Measurements from ENCODE around the gene PSTPIP2. TPM values are rescaled to one million over a fixed set of nuclear protein-coding genes. Genes with fewer than 3 reads are reported as not detected.
"Not testable (repeated sequence)": the region's sequence is repeated elsewhere in the genome, so short reads cannot be mapped to it uniquely, and the experiment has no call there.

PSTPIP2 gene, protein sequence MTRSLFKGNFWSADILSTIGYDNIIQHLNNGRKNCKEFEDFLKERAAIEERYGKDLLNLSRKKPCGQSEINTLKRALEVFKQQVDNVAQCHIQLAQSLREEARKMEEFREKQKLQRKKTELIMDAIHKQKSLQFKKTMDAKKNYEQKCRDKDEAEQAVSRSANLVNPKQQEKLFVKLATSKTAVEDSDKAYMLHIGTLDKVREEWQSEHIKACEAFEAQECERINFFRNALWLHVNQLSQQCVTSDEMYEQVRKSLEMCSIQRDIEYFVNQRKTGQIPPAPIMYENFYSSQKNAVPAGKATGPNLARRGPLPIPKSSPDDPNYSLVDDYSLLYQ
- total RNA-seq (2014; rRNA removed; shearing (Covaris generic)), result 2.8 and 3.9 TPM in 2 replicates

- DNase-seq (ENCODE audit: low spot score), result no peak
Observed at GRCh38 chr18:46071653-46072375, at the start of gene PSTPIP2. Gene PSTPIP2, minus strand, starts transcription at chr18:46072260. Its CDS starts 72 bp downstream, at chr18:46072188.

- DNase-seq (ENCODE audit: low spot score), result no peak
Observed at GRCh38 chr18:46113751-46114150, 41.7 kb upstream of the PSTPIP2 start.

DNA sequence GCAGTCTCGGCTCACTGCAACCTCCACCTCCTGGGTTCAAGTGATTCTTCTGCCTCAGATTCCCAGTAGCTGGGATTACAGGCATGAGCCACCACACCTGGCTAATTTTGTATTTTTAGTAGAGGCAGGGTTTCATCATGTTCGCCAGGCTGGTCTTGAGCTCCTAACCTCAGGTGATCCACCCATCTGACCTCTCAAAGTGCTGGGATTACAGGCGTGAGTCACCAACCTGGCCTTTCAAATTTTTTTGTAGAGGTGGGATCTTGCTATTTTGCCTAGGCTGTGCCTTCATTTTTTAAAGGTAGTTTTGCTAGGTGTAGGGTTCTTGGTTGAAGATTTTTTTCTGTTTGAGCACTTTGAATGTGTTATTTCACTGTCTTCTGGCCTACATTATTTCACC is 38.3 kb upstream of the PSTPIP2 start:
- no peak for DNase-seq (ENCODE audit: low spot score)

DNA sequence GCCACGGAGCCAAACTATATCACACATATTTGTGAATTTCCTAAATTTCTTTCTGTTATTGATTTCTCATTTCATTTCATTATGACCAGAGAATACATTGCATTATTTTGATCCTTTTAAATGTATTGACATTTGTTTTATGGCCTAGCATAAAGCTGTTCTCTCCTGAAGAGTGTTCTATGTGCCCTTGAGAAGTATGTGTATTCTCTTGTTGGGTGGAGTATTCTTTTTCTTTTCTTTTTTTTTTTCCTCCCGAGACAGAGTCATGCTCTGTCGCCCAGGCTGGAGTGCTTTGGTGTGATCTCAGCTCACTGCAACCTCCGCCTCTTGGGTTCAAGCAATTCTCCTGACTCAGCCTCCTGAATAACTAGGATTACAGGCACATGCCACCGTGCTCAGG is 37.3 kb upstream of the PSTPIP2 start:
- DNase-seq (ENCODE audit: low spot score), result no peak

DNA sequence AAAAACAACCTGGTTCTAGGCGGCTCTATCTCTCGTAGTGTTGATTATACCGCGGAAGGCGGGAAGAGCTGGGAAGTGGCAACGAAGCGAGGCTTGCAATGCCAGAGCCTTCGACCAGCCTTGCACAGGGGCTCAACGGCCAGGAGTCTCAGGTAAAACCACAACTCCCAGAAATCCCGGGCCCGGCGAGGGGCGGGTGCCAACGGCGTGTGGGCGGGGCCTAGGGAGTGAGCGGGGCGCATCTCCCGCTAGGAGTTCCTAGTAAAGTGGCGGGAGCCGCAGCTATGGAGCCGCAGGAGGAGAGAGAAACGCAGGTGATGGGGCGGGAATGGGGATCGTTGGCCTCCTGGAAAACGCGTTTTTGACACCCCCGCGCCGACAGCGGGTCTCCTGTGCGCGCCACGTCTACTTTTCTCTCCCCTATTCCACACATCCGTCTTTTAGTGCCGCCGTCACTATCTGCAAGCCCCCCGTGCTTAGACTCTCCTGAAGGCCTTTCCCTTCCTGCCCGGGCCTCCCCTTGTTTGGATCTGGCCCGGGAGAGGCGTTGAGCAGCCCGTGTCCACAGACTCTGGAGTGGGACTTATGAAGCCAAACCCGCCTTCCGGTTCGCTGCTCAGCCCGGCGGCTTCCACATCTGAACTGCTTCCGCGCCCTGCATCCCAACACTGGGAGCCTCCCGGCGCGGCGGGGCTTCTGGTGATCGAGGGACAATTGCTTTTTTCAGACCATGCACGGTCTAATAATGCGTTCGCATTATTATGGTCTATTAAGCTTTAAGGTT is 32.3 kb upstream of the PSTPIP2 start, which contains the start of gene HAUS1:
HAUS1 (plus strand) TSS at position 258 of the 784 bp plus-strand sequence; CDS start at position 285, 27 bp downstream.
- DNase-seq (ENCODE audit: low spot score), result peak; percentile 72

GRCh38 chr18:46099463-46099862 is 27.4 kb upstream of the PSTPIP2 start:
- DNase-seq (ENCODE audit: low spot score), result no peak

DNA sequence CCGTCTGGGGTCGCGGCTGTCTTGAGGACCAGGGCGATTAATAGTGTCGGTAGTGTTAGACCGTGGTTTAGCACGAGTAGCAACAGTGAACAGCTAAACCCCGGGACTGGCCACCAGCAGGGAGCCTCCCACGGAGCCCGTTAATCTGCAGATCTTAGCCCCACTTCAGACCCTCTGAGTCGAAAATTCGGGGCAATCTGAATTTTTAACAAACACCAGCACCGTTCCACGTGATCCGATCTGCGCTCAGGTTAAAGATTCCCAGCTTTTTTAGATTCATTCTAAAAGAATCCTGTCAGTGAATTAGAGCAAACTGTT is 26.5 kb upstream of the PSTPIP2 start:
- DNase-seq (ENCODE audit: low spot score), result no peak

DNA sequence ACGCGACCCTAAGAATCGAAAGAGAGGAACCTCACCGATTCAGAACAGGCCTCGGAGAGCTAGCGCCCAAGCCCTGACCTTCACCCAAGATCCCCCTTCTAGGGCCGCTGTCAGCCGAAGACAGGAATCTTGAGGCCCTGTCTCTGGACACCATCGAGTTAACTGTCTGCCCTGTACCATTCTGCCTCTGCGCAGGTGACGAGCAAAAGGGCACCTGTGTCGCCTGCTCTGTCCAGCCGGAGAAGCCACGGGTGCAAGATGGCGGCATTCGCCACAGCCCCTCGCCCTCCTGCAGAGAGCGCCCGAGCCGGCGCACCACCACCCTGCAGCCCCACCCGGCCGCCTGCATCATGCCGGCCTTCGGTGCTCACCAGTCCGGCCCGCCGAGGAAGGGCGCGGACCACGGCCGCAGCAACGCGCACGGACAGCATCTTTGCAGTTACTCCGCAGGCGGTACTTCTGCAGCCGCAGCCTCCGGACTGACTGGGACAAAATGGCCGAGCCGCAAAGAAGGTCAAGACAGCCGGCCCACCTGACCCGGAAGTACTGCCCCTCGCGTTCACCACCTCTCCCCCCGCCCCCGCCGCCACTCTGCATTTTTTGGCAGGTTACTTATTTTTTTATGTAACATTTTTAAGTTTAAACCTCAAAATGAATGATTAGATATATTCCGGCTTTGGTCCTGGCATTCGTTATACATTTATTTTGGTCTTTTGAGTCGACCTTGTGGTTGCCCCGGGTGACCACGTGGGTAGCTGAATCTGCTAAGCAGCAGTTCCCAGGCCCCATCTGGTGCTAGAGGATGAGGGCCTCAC is 25.9 kb upstream of the PSTPIP2 start, which contains the start of gene ATP5F1A:
ATP5F1A (minus strand) TSS at position 496 of the 815 bp plus-strand sequence; CDS start at position 431, 65 bp downstream.
- peak; percentile 75 for DNase-seq (ENCODE audit: low spot score)

- DNase-seq (ENCODE audit: low spot score), result no peak
Observed at GRCh38 chr18:46097431-46097800, 25.4 kb upstream of the PSTPIP2 start.

GRCh38 chr18:46096651-46097300 is 24.7 kb upstream of the PSTPIP2 start:
- no peak for DNase-seq (ENCODE audit: low spot score)

DNA sequence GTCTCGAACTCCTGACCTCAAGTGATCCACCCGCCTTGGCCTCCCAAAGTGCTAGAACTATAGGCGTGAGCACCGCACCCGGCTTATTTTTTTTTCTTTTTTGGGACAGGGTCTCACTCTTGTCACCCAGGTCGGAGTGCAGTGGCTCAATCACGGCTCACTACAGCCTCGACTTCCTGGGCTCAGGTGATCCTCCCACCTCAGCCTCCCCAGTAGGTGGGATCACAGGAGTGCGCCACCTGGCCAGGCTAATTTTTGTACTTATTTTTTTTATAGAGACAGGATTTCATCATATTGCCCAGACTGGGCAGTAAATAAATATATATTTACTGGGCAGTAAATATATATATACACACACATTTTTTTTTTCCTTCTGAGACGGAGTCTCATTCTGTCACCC is 23.5 kb upstream of the PSTPIP2 start:
- DNase-seq (ENCODE audit: low spot score), result no peak

DNA sequence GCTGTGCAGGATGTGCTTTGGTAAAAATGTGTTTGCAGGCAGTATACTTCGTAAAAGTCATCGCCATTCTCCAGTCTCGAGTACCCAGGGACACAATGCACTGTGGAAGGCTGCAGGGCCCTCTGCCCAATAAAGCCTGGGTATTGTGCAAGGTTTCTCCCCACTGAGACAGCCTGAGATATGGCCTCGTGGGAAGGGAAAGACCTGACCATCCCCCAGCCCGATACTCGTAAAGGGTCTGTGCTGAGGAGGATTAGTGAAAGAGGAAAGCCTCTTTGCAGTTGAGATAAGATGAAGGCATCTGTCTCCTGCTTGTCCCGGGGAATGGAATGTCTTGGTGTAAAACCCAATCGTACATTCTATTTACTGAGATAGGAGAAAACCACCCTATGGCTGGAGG is 16.4 kb upstream of the PSTPIP2 start:
- DNase-seq (ENCODE audit: low spot score), result not testable (repeated sequence)

- no peak for DNase-seq (ENCODE audit: low spot score)
Observed at GRCh38 chr18:46084431-46084830, 12.4 kb upstream of the PSTPIP2 start.

DNA sequence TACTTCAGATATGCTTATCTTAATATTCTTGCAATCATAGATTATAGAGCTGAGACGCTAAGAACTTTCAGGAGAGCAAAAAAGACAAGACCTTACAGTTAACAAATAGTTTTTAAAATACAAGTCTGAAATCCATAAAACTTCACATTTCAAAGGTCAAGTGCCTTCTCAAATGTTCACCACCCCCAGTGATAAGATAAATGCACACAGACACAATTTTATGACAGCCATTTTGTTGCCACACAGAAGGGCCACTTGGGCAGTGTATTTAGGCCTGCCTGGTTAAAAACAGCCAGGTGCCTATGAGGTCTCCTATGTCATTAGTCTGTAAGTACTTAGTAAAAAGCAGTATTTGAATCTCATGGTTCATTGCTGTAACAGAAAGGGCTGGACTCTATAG is 8.1 kb upstream of the PSTPIP2 start:
- DNase-seq (ENCODE audit: low spot score), result no peak

GRCh38 chr18:46079336-46079735 is 7.3 kb upstream of the PSTPIP2 start:
- DNase-seq (ENCODE audit: low spot score), result no peak

DNA sequence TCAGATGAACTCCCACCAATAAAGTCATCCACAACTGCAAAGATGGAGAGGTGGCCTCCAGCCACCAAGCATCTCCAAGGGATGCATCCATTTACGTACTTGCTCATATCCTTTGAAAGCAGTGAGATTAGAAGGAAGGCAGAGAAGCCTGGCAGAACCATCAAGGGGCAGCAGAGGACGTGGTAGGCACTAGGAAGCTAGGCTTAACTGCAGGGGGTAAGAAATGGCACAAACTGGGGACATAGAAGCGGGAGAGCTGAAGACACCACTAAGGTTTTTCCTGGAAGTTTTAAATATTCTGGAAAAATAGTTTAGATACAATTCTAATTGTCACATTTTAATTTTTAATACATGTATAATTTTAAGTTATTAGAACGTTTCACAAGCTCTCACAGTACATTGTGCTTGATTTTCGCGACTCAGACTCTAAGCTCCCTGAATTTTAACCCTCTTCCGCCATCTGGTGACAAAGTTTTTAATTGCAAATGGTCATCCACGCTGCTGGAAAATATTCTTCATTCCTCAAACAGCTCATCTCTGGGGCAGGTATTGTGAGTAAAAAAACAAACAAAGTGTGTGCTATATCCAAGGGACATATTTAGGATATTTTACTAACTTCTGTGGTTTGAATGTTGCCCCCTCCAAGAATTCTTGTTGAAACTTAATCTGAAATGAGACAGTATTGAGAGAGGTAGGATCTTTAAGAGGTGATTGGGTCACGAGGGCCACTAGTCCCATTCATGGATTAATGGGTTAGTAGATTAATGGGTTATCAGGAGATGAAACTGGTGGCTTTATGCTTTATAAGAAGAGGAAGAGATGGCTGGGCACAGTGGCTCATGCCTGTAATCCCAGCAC is 1.6 kb upstream of the PSTPIP2 start:
- DNase-seq (ENCODE audit: low spot score), result peak; percentile 48

DNA sequence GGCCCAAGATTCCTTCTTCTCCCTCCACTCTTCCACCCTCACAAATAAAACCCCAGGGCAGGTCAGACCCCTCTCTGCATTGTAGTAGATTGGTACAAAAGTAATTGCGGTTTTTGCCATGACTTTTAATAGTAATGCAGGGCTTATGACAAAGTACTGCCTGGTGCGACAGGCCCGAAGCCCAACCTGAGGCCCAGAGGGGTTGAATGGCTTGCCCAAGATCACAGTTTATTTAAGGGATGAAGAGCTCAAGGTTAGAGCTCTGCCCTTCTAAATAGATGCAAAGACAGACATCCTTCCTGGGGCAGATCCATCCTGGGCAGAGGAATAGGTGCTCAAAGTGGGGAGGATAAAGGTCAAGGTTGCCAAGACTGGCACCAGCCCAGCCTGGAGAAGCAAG is 899 bp upstream of the PSTPIP2 start:
- no peak for DNase-seq (ENCODE audit: low spot score)

DNA sequence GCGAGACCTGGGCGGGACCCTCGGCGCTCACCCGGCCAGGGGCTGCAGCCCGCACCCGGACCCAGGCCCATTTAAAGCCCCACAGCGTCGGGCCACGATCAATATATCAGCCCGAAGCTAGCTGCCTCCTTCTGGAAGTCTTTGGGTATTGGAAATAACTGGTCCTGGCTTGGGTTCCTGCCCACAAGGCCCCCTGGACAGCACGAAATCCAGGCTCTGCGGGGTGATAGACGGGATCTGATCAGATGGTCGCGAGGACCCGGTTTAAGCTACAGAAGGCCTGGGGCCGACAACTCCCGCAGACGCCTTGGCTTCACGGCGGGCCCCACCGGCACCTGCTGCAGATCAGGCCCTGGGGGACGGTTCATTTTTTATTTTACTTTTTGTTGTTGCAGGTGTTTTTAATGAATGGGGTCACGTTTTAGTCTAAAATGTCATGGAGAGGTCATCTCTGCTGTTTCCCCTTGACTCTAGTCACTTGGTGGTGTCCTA is 362 bp upstream of the PSTPIP2 start:
- DNase-seq (ENCODE audit: low spot score), result no peak

GRCh38 chr18:46070815-46071652 is 1.0 kb downstream of the PSTPIP2 start:
- no peak for DNase-seq (ENCODE audit: low spot score)
